Activated CD8-positive, alpha-beta memory T cell treated with anti-CD3 and anti-CD28 coated beads for 36 hours (primary cell): ENCODE results near the gene LGALS14. TPM values are rescaled to one million over a fixed set of nuclear protein-coding genes. Genes with fewer than 3 reads are reported as not detected.
"Not testable (repeated sequence)": the region's sequence is repeated elsewhere in the genome, so short reads cannot be mapped to it uniquely, and the experiment has no call there.

Experiments used
- CTCF ChIA-PET: fragments of 350-600 bp; sonication (Branson Sonifier 250); formaldehyde crosslinking; loops from one replicate; lab custom pipeline; 2021; ENCODE audit warnings: antibody characterized with exemption; lab: Charles Lee
- POLR2A ChIA-PET: fragments of 350-600 bp; sonication (Branson Sonifier 250); formaldehyde crosslinking; loops from one replicate; lab custom pipeline; 2021; ENCODE audit warnings: antibody characterized with exemption; lab: Charles Lee
- total RNA-seq, 2 experiments: library from RNA; stranded (reverse); gene quantifications; one replicate each; pipeline ENCODE4 v1.2.3, GENCODE V29; 2021

LGALS14 gene
- total RNA-seq, 2 experiments from 2014 or later, result not detected

- ChIA-PET CTCF (no interaction called here), POLR2A (no interaction called here)
Measured at GRCh38 chr19:39686739-39687138, 17.5 kb upstream of the LGALS14 start.

GRCh38 chr19:39688637-39689036, 15.6 kb upstream of the LGALS14 start:
- CTCF ChIA-PET, POLR2A ChIA-PET: not testable (repeated sequence)

GRCh38 chr19:39692166-39692565, 12.1 kb upstream of the LGALS14 start:
- ChIA-PET CTCF (no interaction called here), POLR2A (no interaction called here)

- CTCF ChIA-PET, result no interaction called here
Measured at GRCh38 chr19:39692822-39693221, 11.5 kb upstream of the LGALS14 start.

GRCh38 chr19:39695759-39696158, 8.5 kb upstream of the LGALS14 start:
- ChIA-PET CTCF (no interaction called here), POLR2A (no interaction called here)

More at GRCh38 chr19:39692822-39693221, 11.5 kb upstream of the LGALS14 start:
- POLR2A ChIA-PET, result no interaction called here

GRCh38 chr19:39696387-39696786, 7.9 kb upstream of the LGALS14 start:
- CTCF ChIA-PET, result no interaction called here

GRCh38 chr19:39698535-39698934, 5.7 kb upstream of the LGALS14 start:
- CTCF ChIA-PET, result no interaction called here
- POLR2A ChIA-PET, result no interaction called here

More at GRCh38 chr19:39696387-39696786, 7.9 kb upstream of the LGALS14 start:
- POLR2A ChIA-PET, result no interaction called here

GRCh38 chr19:39701291-39701690, 3.0 kb upstream of the LGALS14 start:
- CTCF ChIA-PET, result interaction anchor here (0.6 to 1.4 kb wide), 3 partner anchors 20 to 48 kb away, joined by 3 read pairs; no protein-coding TSS in a partner anchor

GRCh38 chr19:39705578-39706188, 1.4 kb downstream of the LGALS14 start:
- CTCF ChIA-PET, result interaction anchor here (0.6 to 1.3 kb wide), 2 partner anchors 25 to 173 kb away, joined by 3 read pairs; partner anchors contain the start of gene EID2B
- POLR2A ChIA-PET, result no interaction called here

More at GRCh38 chr19:39701291-39701690, 3.0 kb upstream of the LGALS14 start:
- POLR2A ChIA-PET, result no interaction called here

- POLR2A ChIA-PET, result no interaction called here
- CTCF ChIA-PET, result no interaction called here
Measured at GRCh38 chr19:39708594-39708993, 4.3 kb downstream of the LGALS14 start.

- ChIA-PET POLR2A (no interaction called here), CTCF (no interaction called here)
Measured at GRCh38 chr19:39709026-39709872, 5.0 kb downstream of the LGALS14 start.

GRCh38 chr19:39710333-39710890, 6.1 kb downstream of the LGALS14 start:
- ChIA-PET POLR2A (no interaction called here), CTCF (no interaction called here)

- CTCF ChIA-PET, result interaction anchor here (0.6 kb wide), 1 partner anchor 47 kb away, joined by 3 read pairs; no protein-coding TSS in a partner anchor
- POLR2A ChIA-PET, result not testable (repeated sequence)
Measured at GRCh38 chr19:39720144-39720543, 15.9 kb downstream of the LGALS14 start.

- POLR2A ChIA-PET, result no interaction called here
- CTCF ChIA-PET, result no interaction called here
Measured at GRCh38 chr19:39725995-39726394, 21.7 kb downstream of the LGALS14 start.

- CTCF ChIA-PET, result no interaction called here
- POLR2A ChIA-PET, result no interaction called here
Measured at GRCh38 chr19:39727070-39727800, 23.0 kb downstream of the LGALS14 start.

- POLR2A ChIA-PET, result no interaction called here
- CTCF ChIA-PET, result no interaction called here
Measured at GRCh38 chr19:39728040-39728439, 23.8 kb downstream of the LGALS14 start.

- POLR2A ChIA-PET, result no interaction called here
- CTCF ChIA-PET, result no interaction called here
Measured at GRCh38 chr19:39729594-39729993, 25.3 kb downstream of the LGALS14 start.

GRCh38 chr19:39731685-39732084, 27.4 kb downstream of the LGALS14 start:
- POLR2A ChIA-PET, result no interaction called here
- CTCF ChIA-PET, result no interaction called here

- CTCF ChIA-PET, result no interaction called here
Measured at GRCh38 chr19:39733841-39734240, 29.6 kb downstream of the LGALS14 start.

GRCh38 chr19:39735688-39736087, 31.4 kb downstream of the LGALS14 start:
- ChIA-PET CTCF (no interaction called here), POLR2A (no interaction called here)

More at GRCh38 chr19:39733841-39734240, 29.6 kb downstream of the LGALS14 start:
- POLR2A ChIA-PET, result no interaction called here
